ENCODE data around the gene TOP3B.
A peak's percentile ranks its signal among the peaks of the same experiment; 100 is the strongest.

The TOP3B gene

DNA sequence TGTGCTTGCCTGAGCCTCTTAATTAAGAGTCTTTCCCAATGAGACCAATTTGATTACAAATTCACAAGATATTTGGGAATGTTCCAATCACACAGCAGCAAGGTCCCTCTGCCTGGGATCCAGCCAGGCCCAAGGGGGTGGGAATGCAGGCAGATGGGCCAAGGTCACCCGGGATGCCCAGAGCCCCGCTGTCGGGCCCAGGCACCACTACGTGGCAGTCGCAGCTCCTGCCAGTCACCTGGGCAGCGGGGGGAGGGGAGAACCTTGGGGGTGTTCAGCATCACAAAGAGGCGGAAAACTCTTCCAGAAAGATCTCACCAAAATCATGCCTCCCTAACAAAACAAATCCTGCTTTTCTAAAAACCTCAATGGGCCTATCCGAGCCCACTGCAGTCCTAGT lies 60.9 kb downstream of the TOP3B start:
- TF ChIP-seq, protein P1, sequence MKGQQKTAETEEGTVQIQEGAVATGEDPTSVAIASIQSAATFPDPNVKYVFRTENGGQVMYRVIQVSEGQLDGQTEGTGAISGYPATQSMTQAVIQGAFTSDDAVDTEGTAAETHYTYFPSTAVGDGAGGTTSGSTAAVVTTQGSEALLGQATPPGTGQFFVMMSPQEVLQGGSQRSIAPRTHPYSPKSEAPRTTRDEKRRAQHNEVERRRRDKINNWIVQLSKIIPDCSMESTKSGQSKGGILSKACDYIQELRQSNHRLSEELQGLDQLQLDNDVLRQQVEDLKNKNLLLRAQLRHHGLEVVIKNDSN (IDR thresholded peaks at IDR 0.05): no peak
- no peak for TF ChIP-seq TAF1 (IDR thresholded peaks at IDR 0.05; ENCODE audit: low read depth)
- TF ChIP-seq, protein P2, sequence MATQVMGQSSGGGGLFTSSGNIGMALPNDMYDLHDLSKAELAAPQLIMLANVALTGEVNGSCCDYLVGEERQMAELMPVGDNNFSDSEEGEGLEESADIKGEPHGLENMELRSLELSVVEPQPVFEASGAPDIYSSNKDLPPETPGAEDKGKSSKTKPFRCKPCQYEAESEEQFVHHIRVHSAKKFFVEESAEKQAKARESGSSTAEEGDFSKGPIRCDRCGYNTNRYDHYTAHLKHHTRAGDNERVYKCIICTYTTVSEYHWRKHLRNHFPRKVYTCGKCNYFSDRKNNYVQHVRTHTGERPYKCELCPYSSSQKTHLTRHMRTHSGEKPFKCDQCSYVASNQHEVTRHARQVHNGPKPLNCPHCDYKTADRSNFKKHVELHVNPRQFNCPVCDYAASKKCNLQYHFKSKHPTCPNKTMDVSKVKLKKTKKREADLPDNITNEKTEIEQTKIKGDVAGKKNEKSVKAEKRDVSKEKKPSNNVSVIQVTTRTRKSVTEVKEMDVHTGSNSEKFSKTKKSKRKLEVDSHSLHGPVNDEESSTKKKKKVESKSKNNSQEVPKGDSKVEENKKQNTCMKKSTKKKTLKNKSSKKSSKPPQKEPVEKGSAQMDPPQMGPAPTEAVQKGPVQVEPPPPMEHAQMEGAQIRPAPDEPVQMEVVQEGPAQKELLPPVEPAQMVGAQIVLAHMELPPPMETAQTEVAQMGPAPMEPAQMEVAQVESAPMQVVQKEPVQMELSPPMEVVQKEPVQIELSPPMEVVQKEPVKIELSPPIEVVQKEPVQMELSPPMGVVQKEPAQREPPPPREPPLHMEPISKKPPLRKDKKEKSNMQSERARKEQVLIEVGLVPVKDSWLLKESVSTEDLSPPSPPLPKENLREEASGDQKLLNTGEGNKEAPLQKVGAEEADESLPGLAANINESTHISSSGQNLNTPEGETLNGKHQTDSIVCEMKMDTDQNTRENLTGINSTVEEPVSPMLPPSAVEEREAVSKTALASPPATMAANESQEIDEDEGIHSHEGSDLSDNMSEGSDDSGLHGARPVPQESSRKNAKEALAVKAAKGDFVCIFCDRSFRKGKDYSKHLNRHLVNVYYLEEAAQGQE (IDR thresholded peaks at IDR 0.05; ENCODE audit: low read depth): no peak
- no peak for TF ChIP-seq CEBPB (IDR thresholded peaks at IDR 0.05)
- TF ChIP-seq EGR1 (IDR thresholded peaks at IDR 0.05): no peak
- TF ChIP-seq EP300 (IDR thresholded peaks at IDR 0.05; ENCODE audit: borderline replicate concordance): no peak
- no peak for TF ChIP-seq NFIC (IDR thresholded peaks at IDR 0.05)
- TF ChIP-seq MAX (IDR thresholded peaks at IDR 0.05): no peak
- no peak for TF ChIP-seq TEAD4 (IDR thresholded peaks at IDR 0.05)
- TF ChIP-seq RAD21 (IDR thresholded peaks at IDR 0.05; ENCODE audit: low read depth): no peak
- TF ChIP-seq TCF12 (IDR thresholded peaks at IDR 0.05; ENCODE audit: low read depth): no peak
- no peak for TF ChIP-seq YY1 (IDR thresholded peaks at IDR 0.05; ENCODE audit: low read depth)
- TF ChIP-seq ZBTB7A (IDR thresholded peaks at IDR 0.05; ENCODE audit: low read depth): no peak
- no peak for TF ChIP-seq FOXM1 (IDR thresholded peaks at IDR 0.05; ENCODE audit: borderline replicate concordance, low read depth)
- no peak for TF ChIP-seq CREB1 (IDR thresholded peaks at IDR 0.05; ENCODE audit: low read depth)

DNA sequence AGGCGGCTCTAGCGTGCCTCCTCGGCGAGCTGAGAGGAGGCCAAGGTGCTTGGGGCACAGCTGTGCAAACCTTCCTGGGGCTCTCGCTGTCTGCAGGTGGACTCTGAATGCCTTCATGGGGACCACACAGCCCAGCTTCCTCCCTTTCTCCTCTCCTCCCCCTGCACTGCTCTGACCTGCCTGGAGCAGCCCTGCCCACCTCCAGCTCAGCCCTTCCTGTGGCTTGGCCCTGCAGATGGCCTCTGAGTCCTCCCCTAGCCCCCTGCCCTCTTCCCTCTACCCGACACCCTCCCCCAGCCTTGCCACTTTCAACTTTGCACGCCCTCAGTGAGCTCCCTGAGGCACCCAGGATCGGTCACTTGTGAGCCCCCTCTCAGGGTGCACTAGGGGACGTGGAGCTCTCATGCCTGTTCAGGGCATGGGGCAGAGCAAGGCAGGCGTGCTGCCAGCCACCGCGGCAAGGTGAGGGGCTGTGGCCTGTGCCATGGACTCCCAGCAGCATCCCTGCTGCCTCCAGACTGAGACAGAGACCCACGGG lies 61.3 kb downstream of the TOP3B start:
- no peak for TF ChIP-seq NFIC (IDR thresholded peaks at IDR 0.05)
- TF ChIP-seq, protein P2 (IDR thresholded peaks at IDR 0.05; ENCODE audit: low read depth): no peak
- no peak for TF ChIP-seq TEAD4 (IDR thresholded peaks at IDR 0.05)
- TF ChIP-seq RAD21 (IDR thresholded peaks at IDR 0.05; ENCODE audit: low read depth): no peak
- TF ChIP-seq TCF12 (IDR thresholded peaks at IDR 0.05; ENCODE audit: low read depth): no peak
- TF ChIP-seq ZBTB7A (IDR thresholded peaks at IDR 0.05; ENCODE audit: low read depth): no peak
- no peak for TF ChIP-seq FOXM1 (IDR thresholded peaks at IDR 0.05; ENCODE audit: borderline replicate concordance, low read depth)
- no peak for TF ChIP-seq CEBPB (IDR thresholded peaks at IDR 0.05)
- TF ChIP-seq CREB1 (IDR thresholded peaks at IDR 0.05; ENCODE audit: low read depth): no peak
- no peak for TF ChIP-seq EP300 (IDR thresholded peaks at IDR 0.05; ENCODE audit: borderline replicate concordance)
- no peak for TF ChIP-seq TAF1 (IDR thresholded peaks at IDR 0.05; ENCODE audit: low read depth)
- TF ChIP-seq MAX (IDR thresholded peaks at IDR 0.05): no peak
- TF ChIP-seq, protein P1 (IDR thresholded peaks at IDR 0.05): no peak
- no peak for TF ChIP-seq EGR1 (IDR thresholded peaks at IDR 0.05)
- no peak for TF ChIP-seq YY1 (IDR thresholded peaks at IDR 0.05; ENCODE audit: low read depth)

DNA sequence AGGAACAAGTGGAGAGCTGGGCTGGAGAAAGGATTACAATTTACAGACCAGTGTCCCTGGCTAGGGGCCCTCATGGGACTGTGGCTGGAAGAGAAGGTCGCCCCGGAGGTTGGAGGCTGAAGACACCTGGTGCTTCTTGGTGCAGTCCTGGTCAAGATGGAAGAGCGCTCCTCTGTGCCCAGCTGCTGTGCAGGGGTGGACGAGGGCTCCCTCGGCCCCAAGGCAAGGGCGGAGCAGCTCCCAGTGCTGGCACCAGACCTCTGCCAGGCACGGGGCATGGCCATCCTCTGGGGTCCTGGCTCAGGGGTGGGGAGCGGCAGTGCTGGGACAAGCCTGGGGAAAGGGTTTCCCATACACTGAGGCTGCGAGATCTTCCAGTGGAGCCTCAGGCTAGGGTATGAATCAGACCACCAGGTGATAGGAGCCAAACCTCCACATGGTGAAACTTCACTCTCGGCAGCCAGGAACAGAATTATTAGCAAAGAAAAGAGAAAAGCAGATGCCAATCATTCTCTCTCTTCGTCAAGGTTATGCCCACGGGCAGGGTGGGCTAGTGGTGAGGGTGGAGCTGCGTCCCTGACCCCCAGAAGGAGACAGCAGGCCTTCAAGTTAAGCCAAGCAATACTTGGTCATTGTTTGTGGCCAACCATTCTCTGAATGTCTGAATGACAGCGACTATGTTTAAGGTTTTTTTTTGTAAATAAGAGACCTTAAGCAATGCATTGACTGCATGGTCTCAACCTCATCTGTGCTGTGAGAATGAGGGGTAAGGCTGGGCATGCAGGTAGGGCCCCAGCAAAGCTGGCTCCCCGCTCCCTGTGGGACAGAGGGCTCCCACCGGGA lies 62.0 kb downstream of the TOP3B start:
- TF ChIP-seq, protein P1 (IDR thresholded peaks at IDR 0.05): no peak
- no peak for TF ChIP-seq TCF12 (IDR thresholded peaks at IDR 0.05; ENCODE audit: low read depth)

DNA sequence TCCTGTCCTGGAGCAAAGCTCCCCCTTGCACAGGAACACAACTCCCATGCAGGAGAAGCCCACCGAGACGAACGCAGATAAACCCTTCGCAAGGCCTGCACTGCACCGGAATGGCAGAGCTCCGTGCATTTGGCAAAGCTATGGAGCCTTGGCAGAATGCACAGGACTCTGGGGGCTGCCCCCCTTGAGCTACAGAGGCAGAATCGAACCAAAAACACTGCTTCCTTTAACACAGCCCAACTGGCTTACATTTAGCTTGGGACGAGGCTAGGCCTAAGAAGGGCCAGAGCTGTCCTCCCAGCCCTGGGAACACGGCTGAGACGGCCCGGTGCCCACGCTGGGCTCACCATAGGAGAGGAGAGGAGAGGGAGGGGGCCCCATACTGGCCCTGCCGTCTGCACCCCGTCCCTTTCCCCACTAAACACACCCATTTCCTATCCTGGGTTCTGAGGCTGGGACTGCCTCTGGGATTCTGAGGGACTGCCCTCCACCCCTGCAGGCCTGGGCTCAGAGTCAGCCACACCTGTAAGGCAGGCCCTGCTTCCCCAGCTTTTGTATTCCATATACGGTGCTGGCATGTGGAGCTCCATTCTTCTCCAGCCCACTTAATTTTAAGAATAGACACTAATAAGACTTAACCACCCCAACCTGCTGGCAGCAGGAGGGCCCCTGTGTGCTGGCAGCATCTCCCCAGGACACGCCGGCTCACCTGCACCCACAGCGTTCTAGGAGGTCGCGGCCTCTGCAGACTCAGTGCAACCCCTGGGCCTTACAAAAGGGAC lies 62.9 kb downstream of the TOP3B start:
- TF ChIP-seq EGR1 (IDR thresholded peaks at IDR 0.05): no peak
- TF ChIP-seq NFIC (IDR thresholded peaks at IDR 0.05): 0 out of 2 replicates have a peak, but pooled peaks have one; percentile 31
- peak; percentile 52; the same call in 1 of the 2 replicates for TF ChIP-seq TCF12 (IDR thresholded peaks at IDR 0.05; ENCODE audit: low read depth)
- no peak for TF ChIP-seq TAF1 (IDR thresholded peaks at IDR 0.05; ENCODE audit: low read depth)
- TF ChIP-seq CREB1 (IDR thresholded peaks at IDR 0.05; ENCODE audit: low read depth): no peak
- TF ChIP-seq MAX (IDR thresholded peaks at IDR 0.05): peak; percentile 28; the same call in 1 of the 2 replicates
- peak; percentile 47 for TF ChIP-seq TEAD4 (IDR thresholded peaks at IDR 0.05)
- TF ChIP-seq, protein P1 (IDR thresholded peaks at IDR 0.05): no peak

Measured in Ishikawa (cell line).